NOMO-1 treated with DMSO at 0.1 percent for 48 hours (cell line): ENCODE data around the gene RGMB.
"Not testable (repeated sequence)": the region's sequence is repeated elsewhere in the genome, so short reads cannot be mapped to it uniquely, and the experiment has no call there.

ENCODE experiments used
- DNase-seq: peaks from one replicate; lab custom pipeline; 2025; ENCODE audit not compliant: unreplicated experiment; lab: John Stamatoyannopoulos, UW

Gene RGMB, protein sequence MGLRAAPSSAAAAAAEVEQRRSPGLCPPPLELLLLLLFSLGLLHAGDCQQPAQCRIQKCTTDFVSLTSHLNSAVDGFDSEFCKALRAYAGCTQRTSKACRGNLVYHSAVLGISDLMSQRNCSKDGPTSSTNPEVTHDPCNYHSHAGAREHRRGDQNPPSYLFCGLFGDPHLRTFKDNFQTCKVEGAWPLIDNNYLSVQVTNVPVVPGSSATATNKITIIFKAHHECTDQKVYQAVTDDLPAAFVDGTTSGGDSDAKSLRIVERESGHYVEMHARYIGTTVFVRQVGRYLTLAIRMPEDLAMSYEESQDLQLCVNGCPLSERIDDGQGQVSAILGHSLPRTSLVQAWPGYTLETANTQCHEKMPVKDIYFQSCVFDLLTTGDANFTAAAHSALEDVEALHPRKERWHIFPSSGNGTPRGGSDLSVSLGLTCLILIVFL

DNA sequence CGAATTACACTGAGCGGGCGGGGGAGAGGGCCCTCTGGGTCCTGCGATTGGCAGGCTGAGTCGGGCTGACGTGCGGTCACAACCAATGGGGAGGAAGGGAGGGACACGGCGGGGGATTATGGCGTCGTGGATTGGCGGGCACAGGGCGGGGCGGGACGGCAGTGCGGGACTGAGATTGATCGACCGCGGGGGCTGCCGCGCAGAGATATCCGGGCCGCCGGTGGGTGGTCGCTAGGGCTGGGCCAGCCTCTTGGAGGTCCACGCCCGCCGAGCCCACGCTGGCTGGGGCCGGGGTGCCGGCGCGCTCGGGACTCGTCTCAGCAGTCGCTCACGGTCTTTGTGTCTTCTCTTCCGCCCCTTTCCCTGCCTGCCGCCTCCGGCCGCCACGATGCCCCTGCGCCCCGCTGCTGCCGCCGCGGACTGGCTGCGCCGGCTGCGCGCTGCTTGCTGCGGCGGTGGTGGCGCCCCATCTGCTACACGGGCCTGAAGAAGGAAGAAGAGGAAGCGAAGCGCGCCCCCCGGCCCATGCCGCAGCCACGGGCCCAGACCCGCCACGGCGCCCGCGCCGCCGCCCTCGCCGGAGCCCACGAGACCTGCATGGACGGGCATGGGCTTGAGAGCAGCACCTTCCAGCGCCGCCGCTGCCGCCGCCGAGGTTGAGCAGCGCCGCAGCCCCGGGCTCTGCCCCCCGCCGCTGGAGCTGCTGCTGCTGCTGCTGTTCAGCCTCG lies at the start of gene RGMB:
Gene RGMB (plus strand): TSS at position 200 of the 728 bp plus-strand sequence. CDS start 408 bp downstream, at position 608.
- DNase-seq = peak; percentile 88

DNA sequence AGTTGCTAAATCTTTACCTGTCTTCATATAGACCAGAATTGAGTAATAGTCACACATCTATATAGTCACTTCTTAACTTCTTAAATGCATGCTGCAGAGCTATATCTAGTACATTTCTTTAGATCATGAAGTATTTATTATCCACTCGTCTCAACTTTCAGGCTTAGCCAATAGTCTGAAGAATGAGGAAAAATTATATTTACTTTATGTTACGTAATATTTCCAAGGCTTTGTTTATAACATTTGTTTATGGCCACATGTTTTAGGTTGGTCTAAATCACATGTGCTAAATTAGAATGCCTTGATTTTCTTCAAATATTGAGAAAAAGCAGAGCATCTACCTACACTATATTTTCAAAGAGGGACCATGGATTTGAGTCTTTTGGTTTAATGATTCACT lies 47.2 kb upstream of the RGMB start:
- DNase-seq = no peak

DNA sequence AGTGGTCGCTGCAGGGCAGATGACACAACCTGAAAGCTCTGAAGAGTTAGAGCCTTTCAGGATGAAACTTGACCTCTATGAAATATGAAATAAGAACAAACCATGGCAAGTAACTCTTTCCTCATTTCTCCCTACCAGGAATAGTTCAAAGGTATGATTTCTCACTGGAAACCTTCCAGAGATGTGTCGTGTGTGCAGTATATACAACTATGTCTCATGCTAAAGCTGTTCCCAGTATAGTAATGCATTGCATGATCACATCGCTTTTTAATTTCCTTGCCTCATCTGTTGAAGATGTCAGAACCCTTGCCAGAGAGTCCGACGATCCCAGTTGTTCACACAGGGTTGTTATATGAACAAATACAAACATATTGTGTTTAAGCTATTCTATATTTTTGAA lies 45.8 kb upstream of the RGMB start:
- DNase-seq = no peak

DNA sequence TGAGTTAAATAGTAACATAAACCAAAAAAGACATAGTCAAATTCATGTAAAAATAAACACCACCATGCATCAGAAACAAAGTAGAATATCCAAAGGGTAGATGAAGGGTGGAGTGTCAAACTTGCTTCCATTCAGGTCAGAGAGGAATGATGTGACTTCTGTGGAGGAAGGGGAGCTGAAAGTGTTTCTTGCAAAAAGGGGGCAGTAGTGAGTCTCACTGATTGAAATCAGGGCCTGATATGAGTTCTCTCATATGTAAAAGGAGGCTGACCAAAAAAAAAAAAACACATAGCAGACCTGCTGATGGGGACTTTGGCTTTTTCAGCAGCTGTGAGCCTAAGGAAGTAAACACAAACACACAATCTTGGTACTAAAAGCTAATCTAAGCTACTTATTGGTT lies 38.8 kb upstream of the RGMB start:
- no peak for DNase-seq

DNA sequence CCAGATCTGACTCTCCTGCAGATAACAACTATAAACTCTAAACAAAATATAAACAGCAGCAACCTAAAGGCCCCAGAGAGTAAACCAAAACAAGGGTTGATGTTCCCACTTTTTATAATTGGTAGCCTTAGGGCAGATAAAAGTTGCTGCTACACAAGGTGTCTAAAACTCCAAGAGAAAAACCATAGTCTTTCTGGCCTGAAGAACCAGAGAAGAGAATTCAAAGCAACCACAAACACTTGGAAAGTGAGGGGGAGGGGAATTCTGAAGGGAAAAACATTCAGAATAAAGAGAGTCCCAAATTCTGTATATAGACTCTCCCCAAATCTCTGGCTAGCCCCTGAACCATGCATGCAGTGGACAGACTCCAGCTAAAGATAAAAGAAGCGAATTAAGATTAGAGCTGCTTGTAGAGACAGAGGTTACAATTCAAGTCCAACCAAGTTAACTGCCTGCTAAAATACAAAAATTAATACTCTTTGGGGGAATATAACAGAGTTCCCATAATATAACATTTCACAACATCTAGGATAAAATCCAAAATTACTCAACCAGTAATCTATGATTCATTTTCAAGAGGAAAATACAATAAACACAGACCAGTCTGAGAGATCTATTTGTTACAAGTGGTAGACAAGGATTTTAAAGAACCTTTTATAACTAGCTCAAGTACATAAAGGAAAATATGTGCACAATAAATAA lies 37.5 kb upstream of the RGMB start:
- no peak for DNase-seq

DNA sequence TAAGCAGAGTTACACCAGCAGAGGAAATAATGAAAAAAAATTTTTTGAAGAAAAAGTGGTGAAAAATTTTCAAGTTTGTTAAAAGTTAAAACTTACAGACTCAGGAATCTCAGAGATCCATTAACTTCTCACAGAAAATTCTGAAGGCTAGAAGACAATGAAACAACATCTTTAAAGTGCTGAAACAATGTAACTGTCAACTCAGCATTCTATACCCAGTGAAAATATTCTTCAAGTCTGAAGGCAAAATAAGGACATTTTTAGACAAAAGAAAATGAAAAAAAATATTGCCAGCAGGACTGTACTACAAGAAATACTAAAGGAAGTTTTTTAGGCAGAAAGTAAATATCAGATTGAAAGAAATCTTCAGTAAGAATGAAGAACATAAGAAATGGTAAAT lies 36.7 kb upstream of the RGMB start:
- no peak for DNase-seq

DNA sequence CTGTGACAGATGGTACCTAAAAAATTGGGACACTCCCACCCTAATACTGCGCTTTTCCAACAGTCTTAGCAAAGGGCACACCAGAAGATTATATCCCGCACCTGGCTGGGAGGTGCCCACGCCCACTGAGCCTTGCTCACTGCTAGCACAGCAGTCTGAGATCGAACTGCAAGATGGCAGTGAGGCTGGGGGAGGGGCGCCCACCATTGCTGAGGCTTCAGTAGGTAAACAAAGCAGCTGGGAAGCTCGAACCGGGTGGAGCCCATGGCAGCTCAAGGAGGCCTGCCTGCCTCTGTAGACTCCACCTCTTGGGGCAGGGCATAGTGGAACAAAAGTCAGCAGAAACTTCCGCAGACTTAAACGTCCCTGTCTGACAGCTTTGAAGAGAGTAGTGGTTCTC lies 36.0 kb upstream of the RGMB start:
- not testable (repeated sequence) for DNase-seq

DNA sequence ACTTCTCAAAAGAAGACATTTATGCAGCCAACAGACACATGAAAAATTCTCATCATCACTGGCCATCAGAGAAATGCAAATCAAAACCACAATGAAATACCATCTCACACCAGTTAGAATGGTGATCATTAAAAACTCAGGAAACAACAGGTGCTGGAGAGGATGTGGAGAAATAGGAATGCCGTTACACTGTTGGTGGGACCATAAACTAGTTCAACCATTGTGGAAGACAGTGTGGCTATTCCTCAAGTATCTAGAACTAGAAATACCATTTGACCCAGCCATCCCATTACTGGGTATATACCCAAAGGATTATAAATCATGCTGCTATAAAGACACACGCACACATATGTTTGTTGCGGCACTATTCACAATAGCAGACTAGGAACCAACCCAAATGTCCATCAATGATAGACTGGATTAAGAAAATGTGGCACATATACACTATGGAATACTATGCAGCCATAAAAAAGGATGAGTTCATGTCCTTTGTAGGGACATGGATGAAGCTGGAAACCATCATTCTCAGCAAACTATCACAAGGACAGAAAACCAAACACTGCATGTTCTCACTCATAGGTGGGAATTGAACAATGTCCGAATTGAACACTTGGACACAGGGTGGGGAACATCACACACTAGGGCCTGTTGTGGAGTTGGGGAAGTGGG lies 34.8 kb upstream of the RGMB start:
- DNase-seq = not testable (repeated sequence)

DNA sequence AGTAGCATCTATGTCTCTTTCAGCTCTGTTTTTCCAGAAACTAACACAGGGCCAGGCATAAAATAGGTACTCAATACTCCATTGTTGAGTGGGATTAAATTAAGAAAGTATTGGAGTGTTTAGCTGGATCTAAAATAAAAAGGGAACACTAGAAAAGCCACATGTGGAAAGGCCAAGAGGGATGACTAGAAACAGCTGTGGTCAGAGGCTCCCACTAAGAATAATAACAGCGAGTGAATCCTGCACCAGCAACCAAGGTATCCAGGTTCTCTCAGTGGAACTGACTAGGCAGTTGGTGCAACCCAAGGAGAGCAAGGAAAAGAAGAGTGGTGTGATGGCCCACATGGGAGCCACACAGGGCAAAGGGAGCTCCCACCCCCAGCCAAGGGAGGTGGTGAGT lies 31.5 kb upstream of the RGMB start:
- DNase-seq = no peak

DNA sequence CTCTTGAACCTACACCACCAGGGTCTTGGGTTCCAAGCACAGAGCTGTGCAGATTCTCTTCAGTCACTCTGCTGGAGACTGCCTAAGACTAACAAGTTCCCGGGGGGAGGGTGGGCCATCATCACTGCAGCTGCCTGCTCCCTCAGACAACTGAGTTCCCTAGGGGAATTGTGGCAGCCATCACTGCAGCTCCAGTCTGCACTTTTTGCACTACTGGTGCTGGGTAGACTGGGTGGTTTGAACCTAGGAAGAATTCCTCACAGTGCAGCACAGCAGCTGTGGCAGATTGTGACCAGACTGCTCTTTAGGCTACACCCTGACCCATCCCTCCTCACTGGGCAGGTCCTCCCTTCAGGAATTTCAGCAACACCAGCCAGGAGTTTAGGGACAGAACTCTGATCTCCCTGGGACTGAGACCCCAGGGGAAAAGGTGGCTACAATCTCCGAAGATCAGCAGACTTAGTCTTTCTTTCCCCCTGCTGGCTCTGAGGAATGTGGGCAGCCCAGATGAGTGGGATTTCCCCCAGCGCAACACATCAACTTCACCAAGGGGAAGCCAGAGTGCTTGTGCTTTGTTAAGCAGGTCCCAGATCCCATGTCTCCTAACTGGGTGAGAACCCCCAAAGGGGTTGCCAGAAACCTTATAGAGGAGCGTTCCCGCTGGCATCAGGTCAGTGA lies 30.9 kb upstream of the RGMB start:
- no peak for DNase-seq

DNA sequence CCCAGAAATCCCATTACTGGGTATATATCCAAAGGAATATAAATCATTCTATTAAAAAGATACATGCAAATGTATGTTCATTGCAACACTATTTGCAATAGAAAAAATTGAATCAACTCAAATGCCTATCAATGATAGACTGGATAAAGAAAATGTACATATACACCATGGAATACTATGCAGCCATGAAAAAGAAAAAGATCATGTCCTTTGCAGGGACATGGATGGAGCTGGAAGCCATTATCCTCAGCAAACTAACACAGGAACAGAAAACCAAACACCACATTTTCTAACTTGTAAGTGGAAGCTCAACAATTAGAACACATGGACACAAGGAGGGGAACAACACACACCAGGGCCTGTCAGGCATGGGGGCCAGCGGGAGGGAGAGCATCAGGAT lies 25.2 kb upstream of the RGMB start:
- DNase-seq = not testable (repeated sequence)

DNA sequence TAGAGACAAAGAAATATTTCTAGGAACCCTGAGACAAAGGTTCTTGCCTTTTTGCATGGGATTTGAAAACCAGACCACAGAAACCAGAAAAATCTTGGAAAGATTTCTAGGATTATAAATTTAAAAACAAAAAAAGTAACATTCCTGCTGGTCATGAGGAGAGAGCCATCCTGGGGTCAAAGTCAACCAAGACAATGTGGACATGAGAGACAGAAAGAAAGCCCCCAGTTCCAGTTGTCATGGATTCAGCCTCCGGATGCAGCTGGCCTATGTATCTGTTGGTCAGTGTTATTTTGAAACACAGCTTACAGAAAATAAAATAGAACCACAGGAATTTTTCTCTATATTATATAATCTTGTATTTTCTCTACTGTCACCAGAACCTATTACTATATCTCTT lies 24.4 kb upstream of the RGMB start:
- no peak for DNase-seq

DNA sequence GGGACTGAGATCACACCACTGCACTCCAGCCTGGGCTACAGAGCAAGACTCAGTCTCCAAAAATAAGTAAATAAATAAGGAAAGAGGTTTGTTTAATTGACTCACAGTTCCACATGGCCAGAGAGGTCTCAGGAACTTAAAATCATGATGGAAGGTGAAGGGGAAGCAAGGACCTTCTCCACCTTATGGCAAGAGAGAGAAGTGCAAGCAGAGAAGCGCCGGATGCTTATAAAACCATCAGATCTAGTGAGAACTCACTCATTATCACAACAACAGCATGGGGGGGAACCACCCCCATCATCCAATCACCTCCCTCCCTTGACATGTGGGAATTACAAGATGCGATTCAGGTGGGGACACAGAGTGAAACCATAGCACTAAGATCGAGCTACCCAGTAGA lies 22.8 kb upstream of the RGMB start:
- no peak for DNase-seq

DNA sequence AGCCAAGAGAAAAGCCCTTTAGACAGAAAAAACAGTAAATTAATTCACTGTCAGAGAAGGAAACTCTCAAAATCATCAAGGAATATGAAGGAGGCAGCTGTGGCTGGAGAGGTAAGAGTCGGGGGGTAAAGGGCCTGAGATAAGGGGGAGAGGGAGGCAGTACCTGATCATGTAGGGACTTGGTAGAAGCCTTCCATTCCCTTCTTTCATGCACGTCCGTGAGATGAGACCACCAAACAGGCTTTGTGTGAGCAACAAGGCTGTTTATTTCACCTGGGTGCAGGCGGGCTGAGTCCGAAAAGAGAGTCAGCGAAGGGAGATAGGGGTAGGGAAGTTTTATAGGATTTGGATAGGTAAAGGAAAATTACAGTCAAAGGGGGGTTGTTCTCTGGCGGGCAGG lies 21.1 kb upstream of the RGMB start:
- not testable (repeated sequence) for DNase-seq

DNA sequence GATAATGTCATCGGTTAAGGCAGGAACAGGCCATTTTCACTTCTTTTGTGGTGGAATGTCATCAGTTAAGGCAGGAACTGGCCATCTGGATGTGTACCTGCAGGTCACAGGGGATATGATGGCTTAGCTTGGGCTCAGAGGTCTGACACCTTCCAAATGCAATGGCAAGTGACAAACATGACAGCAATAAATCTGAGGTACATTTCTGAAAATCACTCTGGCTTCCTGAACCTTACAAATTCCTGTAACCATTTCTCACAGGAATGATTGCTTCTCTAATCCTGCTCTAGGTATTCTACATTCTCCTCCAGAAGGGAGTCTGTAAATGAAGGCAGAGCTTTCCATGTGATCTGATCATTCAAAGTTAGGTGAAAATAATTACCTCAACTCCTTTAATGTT lies 20.7 kb upstream of the RGMB start:
- not testable (repeated sequence) for DNase-seq

DNA sequence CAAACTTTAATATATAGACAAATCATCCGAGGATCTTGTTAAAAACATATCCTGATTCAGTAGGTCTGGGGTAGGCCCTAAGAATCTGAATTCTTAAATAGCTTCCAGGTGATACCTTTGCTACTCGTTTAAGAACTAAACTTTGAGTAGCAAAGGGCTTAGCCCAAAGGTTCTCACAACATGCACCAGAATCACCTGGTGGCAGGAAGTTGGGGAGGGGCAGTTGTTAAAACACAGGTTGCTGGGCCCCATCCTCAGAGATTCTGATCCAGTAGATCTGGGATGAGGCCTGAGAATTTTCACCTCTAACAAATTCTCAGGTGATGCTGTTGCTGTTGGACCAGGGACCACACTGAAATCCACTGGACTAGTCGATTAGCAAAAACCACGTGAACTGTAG lies 20.0 kb upstream of the RGMB start:
- DNase-seq = no peak

DNA sequence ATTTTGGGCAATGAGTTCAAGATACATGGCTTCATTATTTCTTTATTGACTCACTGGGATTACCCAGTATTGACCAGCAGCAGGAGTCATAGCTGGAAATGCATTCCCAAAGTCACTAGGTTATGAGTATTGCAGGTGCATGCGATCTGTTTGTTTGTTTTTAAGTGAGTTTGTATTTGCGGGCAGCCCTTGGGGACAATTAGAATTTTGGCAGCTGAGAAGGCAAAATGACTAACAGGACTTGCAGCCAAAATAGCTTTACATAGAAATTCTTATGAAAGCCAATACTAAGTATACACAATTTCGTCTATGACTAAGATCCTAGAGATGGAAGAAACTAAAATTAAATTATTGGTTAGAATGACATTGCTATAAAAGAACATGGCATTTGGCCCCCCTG lies 18.1 kb upstream of the RGMB start:
- DNase-seq = no peak

DNA sequence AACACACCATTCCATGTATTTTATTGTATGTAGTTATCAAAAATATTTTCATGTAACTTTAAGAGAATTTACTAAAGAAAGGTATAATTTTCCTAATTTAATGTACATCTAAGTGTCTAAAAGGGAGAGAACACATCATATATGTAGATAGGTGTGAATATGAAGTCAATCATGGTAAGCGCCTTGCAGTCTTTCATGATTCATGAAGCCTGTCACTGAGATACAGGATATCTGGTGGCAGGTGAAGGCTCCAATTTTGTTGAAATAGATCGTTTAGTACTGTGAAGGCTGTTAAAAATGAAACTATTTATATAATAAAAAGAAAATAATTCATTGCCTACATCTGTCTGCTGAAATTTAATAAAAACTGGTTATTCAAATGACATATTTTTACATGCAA lies 15.5 kb upstream of the RGMB start:
- DNase-seq = no peak

DNA sequence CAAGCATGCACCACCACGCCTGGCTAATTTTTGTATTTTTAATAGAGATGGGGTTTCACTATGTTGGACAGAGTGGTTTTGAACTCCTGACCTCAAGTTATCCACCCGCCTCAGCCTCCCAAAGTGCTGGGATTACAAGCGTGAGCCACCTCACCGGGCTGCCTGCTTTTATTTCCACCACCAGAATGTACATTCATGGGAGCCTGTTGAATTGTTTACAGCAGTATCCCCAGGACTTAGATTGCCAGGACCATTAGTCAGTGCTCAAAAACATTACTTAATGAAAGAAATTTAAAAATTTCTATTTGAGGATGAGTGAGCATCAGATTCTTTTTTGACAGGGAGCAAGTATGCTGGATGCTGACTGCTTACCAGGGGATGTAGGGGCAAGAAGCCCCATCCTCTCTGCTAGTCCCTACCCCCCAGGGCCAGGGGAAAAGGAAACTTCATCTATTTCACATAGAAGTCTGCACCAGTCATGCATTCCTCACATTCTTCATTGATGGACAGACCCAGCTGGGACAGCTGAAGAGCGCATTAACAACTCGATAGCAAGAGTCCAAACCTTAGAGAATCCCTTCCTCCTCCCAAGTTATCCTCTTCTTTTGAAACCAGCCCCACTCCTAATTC lies 10.3 kb upstream of the RGMB start:
- DNase-seq = no peak

DNA sequence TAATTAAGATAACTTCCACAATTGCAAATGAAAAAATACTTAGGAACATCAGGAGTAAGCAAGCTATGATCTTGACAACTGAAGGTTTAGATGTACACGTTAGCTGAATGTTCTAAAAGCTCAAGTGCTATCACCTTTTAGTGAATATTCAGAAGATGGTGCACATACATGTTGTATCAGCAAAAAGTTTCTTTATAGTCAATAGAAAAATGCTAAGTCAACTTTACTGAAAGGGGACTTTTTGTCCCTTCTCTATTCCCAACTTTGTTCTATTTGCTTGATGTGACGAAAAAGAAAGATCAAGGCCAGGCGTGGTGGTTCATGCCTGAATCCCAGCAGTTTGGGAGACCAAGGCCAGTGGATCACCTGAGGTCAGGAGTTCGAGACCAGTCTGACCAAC lies 7.6 kb upstream of the RGMB start:
- DNase-seq = no peak
